DMS153 (cell line): ENCODE data around the gene ARHGAP22.

Experiments
- DNase-seq: peaks from one replicate; lab custom pipeline; 2025; lab: John Stamatoyannopoulos, UW

Gene ARHGAP22

DNA sequence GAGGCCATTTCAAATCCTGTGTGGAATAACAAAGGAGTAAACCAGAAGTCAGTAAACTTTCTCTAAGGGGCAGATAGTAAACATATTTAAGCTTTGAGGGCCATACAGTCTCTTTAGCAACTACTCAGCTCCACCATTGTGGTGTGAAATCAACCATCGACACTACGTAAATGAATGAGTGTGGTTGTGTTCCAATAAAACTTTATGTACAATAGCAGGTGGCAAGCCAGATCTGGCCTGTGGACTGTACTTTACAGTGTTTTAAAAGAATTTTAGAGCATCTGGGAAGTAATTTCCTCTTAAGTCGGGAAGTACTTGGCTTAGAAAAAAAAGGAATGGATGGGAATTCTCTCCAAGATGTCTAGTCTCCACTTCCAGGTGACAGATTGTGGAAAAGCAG, 71.3 kb downstream of the ARHGAP22 start:
- no peak for DNase-seq

DNA sequence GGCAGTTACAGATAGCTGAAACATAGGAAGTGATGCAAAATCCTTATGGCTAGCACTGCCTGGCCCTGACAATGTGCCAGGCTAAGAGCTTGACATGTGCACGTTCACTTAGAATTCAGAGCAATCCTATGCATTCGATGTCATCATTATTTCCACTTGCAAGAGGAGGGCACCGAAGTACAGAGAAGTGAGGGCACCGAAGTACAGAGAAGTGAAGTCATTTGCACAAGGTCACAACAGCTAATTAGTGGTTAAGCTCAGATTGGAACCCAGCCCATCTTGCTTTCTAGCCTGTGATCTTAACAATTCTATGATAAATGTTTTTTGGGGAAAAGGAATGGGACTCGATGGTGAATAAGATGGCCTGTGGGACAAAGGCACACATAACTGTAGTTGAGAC, 73.4 kb downstream of the ARHGAP22 start:
- DNase-seq = no peak

DNA sequence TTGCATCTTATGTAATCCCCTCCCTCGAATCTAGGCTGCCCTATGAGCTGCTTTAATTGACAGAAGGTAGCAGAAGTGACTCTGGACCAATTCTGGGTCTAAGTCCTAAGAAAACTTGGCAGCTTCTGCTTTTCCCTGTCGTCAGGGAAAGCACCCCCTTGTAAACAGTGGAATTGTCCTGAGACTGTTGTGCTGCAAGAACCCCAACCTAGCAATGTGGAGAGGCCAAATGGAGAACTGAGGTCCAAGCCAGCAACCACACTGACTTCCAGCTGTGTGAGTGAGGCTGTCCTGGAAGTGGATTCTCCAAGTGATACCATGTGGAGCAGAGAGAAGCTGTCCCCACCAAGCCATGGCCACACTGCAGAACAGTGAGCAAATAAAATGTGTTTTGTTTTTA, 75.5 kb downstream of the ARHGAP22 start:
- no peak for DNase-seq

DNA sequence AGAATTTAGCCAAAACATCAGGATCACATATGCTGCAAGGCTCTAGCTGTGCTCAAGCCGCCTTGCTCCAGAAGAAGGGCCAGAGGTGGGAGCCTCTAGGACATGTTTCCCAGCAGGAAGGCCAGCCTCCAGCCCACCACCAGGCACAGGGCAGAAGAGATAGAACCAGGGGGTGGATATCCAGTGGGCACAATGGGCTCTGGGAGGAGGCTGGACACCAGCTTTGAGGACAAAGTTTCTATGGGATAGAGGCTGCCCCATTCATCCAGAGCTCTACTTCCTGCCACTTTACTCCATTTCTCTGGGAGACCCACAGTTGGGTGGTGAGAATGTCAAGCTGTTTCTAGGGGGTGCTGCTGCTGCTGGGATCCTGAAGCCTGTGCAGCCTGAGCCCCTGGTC, 77.1 kb downstream of the ARHGAP22 start:
- DNase-seq = no peak

DNA sequence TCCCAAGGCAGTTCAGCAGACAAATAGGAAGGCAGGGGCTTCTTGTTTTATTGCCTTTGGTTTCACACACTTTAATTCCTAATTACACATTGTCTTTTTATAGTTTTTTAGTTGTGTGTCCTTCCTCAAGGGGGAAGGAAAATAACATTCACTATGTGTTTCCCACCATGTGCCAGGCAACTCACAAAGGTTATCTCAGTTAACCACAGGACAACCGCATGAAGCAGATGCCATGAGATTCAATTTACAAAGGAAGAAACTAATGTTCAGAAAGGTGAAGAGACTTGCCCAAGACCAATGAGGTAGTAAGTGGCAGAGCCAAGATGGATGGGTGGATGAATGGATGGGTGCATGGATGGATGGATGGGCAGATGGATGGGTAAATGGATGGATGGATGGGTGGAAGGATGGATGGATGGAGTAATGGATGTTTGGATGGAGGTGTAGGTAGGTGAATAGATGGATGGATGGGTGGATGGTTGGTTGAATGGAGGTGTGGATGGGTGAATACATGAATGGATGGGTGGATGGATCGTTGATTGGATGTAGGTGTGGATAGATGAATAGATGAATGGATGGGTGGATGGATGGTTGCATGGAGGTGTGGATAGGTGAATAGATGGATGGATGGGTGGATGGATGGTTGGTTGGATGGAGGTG, 77.9 kb downstream of the ARHGAP22 start:
- no peak for DNase-seq

DNA sequence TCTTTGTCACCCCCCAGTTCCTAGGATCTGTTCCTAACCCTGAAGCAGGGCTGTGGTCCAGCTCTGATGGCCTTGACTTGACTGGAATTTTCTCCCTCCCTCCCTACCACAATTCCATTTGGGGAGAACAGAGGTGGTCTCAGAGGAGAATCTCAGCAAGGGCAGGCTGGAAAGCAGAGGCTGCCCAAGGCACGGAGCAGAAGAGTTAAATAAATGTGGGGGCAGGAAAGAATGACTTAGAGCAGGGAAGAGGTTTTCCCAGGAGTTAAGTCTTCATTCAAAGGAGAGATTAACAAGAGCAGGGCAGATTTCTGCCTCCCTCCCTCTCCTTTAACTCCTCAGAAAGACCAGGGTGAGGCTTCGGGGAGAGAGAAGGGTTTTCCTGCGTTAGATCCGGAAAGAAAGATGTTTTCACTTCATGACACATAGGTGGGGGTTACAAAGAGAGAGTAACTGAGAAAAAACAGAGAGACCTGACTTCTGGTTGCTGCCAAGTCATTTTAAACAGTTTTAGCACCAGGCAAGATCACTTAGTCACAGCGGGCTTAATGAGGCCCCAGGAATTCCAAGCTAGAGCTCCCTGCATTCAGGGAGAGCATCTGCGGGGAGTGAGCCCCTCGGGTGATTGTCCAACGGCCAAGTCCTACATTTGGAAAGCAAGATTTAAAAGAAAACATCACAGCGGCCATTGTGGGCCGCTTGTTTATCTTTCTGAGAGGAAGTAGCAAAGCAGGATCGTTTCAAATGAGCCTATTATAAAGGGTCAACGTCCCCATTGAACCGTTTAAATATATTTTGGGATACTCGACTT, 78.7 kb downstream of the ARHGAP22 start:
- DNase-seq = no peak

DNA sequence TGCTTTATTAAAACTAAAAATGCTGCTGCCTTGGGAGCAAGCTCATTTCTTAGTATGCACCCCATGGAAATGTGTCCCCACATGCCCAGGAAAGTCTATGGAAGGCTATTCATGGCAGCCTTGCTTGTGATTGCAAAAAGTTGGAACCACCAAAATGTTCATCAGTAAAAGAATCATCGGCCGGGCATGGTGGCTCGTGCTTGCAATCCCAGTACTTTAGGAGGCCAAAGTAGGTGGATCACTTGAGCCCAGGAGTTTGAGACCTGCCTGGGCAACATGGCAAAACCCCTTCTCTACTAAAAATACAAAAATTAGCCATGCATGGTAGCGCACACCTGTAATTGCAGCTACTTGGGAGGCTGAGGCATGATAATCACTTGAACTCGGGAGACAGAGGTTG, 79.8 kb downstream of the ARHGAP22 start:
- DNase-seq = no peak

DNA sequence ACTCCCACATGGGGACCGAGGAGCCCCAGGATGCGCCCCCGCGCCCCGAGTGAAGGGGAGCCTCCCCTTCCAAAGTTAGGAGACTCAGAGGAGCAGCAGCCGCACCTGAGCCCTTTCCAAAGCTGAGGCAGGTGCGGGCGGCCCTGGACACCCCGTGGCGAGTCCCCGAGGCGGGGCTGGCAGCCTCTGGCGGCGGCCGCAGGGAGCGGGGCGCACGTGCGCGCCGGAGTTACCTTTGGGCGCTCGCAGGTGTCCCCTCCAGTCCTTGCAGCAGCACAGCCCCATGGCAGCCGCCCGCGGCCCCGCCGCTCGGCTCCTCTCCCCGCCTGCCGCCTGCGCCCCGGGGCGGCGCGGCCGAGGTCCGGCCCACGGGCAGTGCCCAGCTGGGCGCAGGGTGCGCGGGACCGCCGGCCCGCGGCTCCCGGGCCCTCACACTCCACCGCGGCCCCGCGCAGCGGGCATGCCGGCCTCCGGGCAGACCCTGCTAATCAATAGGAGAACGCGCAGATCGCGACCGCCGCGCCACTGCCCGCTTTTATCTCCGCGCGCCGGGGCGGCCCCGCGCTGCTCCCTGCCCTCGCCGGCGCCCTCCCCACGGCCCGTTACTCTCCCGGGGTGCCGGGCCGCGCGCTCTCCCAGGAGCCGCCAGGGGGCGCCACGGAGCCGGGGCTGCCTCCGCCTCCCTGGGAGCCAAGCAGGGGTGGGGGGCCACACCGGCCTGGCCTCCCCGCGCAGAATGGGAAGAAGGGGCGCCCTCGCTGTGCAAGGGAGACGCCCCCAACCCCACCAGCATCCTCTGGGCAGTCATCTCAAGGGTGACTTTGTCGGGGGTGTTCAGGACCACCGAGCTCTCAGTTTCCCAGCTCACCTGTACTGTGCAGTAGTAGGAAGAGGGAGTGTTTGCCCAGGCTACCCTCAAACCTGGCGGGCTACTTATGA, 80.8 kb downstream of the ARHGAP22 start:
- DNase-seq = no peak

DNA sequence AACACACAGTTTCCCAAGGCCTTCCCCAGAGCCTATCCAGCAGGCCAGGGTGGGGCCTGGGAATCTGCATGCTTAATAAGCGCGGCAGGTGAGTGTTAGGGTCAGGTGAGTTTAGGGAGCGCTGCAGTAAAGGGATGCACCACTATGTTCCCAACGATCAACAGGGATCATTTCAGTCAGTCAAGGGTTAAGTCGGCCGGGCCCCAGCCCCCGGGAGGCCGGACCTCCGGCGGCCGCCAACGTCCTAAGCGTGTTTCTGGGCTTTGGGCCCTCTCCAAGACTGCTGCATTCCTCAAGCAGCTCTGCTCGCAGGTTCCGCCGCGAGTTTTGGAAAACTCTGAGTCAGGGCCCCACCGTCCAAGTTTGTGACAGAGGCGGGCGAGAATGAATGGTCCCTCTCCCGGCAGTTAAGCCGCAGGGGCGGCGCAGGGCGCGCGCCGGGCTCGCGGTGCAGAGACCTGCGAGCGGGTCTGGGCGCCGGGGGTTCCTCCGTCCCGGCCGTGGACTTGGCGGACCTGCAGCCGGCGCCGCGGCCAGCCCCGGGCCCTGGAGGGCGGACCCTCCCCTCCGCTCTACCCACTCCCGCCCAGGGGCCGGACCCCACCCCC, 81.6 kb downstream of the ARHGAP22 start:
- DNase-seq = no peak

DNA sequence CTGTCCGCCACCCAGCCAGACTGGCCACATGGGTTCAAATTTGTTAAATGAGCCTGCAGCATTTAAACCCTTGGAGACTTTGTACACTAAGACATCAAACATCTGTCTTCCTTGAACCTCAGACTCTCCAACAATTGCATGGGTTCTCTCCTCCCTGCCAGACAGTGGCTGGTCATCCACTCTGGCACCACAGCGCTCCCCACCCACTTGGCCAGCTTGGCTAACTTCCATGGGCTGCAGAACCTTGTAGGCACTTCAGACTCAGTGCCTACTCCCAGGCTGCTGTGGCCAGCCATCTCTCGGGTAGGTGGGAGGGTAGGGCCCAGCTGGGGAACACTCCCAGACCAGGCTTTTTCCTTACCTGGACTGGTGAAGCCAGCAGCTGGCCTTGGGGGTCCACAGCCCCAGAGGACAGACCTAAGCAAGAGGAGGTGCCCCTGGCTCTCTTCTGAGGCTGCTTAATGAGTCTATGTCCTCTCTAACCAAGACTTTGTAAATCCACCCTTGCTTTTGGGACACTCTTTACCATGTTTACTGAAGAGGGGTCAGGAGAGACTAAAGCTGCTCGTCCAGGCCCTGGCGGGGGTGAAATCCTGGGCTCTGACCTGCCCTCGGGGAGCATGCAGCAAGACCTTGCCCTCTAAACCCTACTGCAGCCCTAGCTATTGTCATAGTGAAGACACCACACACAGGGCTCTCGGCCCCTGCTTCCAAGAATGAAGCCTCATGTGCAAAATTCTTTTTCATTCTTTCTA, 82.7 kb downstream of the ARHGAP22 start:
- DNase-seq = no peak

DNA sequence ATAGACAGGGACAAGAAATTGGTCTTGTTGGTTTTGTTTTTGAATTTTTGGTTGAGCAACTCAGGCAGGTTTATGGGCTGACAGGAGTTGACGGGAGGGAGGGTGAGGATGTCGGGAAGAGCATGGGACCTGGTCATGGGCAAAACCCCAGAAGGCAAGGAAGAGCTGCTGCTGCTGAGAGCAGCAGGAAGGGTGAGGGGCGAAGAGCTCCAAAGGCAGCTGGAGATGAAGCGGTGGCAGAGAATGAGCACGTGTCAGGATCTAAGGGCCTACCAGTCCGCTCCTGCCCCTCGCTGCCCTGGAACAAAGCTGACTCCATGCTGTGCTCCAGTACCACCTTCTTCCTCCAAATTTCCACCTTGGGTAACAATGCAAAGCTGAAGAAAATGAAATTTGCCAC, 84.3 kb downstream of the ARHGAP22 start:
- DNase-seq = no peak

DNA sequence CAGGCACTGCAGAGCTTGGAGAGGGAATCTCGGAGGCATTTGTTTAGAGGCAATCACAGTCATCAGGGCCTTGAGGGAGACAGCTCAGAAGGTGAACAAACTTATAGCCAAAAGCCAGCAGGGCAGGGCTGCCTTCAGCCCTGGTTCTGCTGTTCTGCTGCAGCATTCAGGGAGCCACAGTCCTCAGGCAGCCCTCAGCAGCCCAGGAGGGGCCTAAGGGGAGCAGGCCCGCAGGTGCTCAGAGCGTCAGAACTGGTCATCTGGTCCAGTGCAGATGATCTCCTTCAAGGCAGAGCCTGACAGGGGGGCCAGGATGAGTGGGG, 84.7 kb downstream of the ARHGAP22 start:
- DNase-seq = no peak

DNA sequence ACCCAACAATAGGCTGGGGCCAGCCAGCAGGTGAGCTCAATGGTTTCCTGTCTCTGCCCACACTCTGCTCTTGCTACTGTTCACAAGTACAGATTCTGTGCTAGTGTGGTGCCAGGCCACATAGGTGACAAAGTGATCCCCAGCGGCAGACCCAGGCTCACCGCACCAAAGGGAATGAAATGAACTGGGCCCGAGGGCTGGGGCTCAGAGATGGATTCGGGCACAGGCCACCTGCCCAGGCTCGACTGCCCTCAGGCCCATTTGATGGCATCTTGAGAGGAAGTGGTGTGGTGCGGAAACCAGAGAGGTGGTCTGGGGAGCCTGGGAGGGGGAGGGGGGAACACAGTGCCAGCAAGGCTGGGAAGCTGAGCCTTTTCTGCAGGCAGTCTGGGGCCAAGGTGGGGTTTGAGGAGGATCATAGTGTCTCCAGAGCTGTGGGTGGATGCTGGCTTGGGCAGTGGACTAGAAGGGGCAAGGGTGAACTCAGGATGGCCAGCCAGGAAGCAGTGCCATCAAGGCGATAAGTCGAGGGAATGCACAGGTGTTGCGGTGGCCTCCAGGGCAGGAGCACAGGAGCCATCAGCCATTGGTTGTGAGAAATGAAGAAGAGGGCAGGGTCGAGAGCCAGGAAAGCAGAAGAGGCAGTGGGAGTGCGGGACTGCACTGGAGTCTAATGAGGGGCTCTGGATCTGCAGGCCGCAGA, 85.2 kb downstream of the ARHGAP22 start:
- DNase-seq = no peak

DNA sequence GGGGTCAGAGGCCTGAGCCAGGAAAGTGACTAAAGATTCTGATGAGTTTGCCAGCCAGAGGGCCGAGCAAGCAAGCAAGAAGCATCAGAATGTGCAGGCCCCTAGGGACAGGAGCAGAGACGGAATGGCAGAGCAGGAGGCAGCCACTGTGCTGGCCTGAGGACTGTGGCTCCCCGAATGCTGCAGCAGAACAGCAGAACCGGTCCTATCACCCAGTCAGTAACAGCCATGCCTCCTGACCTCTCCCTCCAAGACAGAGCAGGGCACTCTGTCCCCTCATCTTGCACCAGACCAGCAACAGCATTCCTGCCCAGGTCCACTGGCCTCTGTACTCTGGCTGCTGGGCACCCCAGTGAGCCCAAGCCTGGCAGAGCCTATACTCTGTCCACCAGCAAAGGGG, 85.9 kb downstream of the ARHGAP22 start:
- DNase-seq = no peak

DNA sequence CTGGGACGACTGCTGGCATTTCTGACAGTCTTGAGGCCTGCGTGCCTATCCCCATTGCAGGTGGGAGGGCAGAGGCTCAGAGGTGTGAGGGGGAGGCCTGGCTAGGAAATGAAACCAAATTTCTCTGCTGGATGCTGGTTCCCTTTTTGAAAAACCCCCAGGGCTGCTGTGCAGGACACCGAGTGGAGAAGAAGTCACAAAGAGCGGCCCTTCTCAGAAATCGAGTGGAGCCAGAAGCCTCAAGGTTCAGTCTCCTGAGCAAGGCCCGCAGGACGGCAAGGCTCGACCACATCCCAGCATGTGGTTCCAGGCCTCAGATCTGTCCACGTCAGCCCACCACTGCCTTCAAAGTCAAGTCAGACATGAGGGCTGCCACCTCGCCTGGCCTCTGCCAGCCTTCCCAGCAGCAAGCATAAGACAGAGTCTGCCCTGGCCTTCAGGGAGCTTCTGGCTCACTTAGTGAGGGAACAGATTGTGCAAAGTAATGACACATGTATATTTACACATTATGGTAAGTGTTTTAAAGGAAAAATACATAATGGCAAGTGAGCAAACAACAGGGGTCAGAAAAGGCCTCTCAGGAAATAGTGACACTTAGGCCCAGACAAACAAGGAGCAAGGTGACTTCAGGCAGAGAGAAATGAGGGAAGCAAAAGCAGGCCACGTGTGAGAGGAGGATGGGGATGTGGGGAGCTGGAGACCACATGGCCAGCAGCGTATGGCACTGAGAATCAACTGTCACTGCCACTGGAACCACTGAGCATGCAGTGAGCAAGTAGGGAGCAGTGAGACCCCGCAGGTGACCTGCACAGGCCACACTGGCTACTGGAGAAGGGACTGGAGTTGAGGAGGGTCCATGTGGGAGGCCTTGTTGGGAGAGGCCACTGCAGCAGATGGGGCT, 86.7 kb downstream of the ARHGAP22 start:
- DNase-seq = no peak

DNA sequence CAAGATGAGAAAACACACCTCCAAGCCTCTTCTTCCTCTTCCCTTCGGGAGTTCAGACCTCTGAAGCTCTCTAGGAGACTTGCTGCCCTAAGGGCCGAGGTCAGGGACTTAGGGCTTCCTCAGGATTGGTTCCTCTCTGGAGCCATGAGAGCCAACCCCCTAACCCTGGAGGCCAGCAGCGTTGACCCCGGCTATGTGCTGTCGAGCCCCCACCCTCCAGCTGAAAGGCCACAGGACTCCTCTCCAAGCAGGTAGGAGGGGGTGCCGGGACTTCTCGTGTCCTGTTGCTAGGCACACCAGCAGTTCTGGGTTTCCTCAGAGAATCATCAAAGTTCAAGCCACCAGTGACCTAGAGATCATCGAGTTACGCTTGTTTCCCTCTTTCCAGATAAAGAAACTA, 87.4 kb downstream of the ARHGAP22 start:
- DNase-seq = no peak

DNA sequence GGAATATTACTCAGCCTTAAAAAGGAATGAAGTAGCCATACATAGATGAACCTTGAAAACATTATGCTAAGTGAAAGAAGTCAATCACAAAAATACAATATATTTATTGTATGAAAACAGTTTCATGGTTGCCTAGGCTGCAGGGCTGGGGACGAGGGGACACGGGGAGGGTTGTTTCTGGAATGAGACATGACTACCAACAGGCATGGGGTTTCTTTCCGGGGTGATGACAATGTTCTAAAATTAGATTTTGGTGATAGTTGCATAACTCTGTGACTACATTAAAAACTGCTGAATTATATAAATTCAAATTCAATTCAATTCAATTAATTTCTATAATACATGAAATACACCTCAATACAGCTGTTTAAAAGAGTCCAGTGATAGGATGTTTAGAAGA, 88.0 kb downstream of the ARHGAP22 start:
- DNase-seq = no peak

DNA sequence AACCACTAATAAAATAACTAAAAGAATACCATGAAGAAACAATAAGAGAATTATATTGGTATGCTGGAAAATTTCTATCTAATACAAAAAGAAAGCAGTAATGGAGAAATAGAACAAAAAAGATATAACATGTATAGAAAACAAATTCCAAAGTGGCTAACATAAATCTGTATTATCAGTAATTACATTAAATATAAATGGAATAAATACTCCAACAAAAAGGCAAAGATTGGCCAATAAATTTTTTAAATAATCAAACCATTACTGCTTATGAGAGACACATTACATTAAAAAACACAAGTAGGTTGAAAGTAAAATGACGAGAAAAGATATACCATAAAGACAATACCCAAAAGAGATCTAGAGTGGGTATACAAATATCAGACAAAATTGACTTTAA, 90.0 kb downstream of the ARHGAP22 start:
- no peak for DNase-seq

DNA sequence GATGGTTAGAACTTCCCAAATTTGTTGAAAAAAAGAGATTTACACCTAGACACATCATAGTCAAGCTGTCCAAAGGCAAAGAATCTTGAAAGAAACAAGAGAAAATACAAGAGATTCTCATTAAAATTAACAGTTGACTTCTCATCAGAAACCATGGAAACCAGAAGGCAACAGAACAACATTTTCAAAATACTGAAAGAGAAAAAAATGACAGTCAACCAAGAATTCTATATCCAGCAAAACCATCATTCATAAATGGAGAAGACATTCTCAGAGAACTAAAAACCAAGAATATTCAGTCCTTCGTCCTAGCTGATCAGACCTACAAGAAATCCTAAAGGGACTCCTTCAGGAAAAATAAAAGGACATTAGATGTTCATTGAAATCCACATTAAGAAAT, 90.6 kb downstream of the ARHGAP22 start:
- DNase-seq = no peak

DNA sequence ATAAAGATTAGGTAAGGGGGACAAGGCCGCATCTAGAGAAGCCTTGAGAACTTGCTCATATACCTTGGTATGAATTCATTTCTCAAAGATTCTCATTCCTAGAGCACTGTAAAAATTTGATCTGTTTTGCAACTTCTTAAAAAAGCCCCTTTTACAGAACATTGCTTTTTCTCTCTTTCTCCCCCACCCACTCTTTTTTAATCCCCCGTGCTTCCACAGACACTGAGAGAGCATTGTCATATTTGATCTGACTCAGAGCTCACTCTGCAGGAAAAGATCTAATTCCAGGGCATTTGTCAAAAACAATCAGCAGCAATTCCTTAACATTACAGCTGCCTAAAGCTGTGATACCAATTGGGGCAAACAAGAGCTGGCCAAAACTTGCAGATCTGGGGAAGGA, 92.0 kb downstream of the ARHGAP22 start:
- DNase-seq = no peak
